Dermis microvascular lymphatic vessel endothelial cell (primary cell): ENCODE data around the gene FPR1. TPM values are rescaled to one million over a fixed set of nuclear protein-coding genes. Genes with fewer than 3 reads are reported as not detected.
A peak's percentile ranks its signal among the peaks of the same experiment; 100 is the strongest.

Experiments
- DNase-seq, 2 donors: peaks; one replicate each; pipeline versions ENCODE4 v3.0.0 to v3.0.0-alpha.2; 2010; ENCODE audit warnings: low read depth in 2 of 2
- total RNA-seq: library from RNA; depleted of rRNA; stranded (reverse); fragments of >200 nt; gene quantifications from 2 replicates; pipeline ENCODE4 v1.2.1, GENCODE V29; 2014

The FPR1 gene
- total RNA-seq, 1 donor from 2014 or later, result not detected

GRCh38 chr19:51737924-51738323 is 13.8 kb downstream of the FPR1 start:
- DNase-seq, result no peak

- no peak for DNase-seq
Observed at GRCh38 chr19:51737389-51737788, 14.3 kb downstream of the FPR1 start.

GRCh38 chr19:51735759-51736449 is 15.8 kb downstream of the FPR1 start:
- no peak for DNase-seq

DNA sequence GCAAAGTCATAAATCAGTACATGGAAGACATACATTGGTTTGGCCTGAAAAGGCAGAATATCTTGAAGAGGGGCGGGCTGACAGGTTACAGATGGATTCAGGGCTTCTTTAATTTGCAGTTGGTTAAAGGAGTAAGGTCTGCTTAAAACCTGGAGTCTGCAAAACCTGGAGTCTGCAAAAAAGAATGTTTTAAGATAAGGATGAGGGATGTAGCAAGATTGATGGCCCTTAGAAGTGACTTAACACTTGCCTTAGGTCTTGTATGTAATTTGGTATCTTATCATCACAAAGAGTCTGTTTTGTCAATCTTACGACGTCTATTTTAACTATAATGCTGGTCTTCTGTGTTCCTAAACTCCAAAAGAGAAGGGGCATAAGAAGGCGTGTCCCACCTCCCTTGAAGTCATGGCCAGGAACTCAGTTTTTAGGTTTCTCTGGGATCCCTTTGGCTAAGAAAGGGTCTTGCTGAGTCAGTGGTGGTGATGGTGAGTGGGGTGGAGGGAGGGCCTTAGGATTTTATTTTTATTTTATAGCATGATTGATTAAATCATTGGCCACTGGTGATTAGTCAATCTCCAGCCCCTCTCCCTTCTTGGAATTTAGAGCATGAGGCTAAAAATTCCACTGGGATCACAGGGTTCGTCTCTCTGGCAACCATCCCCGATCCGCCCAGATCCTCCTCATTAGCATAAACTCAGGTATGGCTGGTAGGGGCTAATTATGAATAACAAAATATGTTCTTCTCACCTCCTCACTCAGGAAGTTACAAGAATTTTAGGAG is 17.7 kb downstream of the FPR1 start:
- DNase-seq, result no peak

DNA sequence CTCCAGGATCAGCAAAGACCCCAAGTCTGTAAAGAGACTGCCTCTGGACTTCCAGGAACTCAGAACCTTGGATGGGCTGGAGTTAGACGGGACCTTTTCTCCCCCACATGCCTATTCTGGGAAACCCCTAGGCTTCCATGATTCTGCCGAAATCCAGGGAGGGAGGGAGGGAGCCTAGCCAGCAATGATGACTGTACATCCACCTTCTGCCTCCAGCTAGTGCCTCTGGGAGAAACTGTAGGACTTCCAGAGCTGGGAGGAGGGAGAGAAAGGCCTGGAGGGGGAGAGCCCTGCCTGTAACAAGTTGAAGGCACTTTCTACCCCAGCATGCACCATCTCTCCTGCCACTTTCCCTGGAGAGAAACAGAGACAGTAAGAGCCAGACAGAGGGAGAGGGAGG is 21.9 kb downstream of the FPR1 start:
- DNase-seq, result no peak

DNA sequence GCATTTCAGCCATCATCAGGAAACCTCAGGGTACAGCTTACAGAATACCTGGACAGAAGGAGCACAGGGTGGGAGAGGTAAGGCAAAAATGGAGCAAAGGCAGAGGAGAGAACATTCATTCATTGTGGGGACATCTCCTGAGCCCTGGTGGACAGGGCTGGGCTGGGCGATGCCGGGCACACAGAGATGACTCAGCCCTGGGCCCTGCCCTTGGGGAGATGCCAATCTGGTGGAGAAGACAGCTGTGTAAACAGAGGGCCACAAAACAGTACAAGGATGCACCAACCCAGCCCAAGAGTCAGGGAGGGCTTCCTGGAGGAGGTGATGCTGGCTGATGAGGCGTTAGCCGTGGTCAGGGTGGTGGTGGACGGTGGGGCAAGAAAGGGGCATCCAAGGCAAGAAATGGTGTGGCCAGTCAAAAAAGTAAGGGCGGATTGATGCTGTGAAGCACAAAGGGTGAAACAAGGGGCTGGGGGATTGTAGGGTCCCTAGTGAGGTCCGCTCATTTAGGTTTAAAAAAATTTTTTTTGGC is 24.3 kb downstream of the FPR1 start:
- peak in 1 of 2 donors; percentile 26 for DNase-seq

DNA sequence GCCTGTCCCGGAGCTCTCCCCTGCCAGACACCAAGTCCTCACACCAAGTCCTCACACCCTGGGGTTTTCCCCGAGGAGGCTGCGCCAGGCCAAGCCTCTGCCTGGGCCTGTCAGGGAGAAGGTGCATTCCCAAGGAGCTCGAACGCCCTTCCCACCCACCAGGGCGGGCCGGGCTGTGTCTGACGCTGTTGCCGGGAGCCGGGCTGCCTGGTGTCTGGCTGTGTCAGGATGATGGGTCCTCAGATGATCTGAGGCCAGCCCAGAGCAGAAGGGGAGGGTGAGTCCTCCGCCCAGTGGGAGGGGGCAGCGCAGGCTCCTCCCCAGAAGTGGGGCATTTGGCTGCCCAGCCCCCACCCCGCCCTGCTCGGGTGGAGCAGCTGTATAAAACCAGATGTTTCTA is 25.6 kb downstream of the FPR1 start:
- no peak for DNase-seq

DNA sequence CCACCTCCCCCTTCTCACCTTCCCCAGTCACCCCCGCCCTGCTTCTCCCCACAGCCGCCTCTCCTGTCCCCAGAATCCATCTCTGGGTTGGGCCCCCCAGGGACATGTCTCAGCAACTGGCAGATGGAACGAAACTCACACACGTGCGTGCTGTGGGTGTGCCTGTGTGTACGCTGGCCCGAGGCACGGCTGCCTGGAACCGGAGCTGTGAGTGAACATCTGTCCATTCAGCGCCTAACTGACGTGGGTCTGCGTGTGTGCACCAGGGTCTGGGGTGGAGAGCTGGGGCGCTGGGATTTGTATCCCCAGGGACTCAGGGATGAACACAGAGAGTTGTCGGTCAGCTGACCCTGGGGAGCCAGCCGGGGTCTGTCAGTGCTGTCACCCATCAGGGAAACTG is 27.1 kb downstream of the FPR1 start:
- no peak for DNase-seq

DNA sequence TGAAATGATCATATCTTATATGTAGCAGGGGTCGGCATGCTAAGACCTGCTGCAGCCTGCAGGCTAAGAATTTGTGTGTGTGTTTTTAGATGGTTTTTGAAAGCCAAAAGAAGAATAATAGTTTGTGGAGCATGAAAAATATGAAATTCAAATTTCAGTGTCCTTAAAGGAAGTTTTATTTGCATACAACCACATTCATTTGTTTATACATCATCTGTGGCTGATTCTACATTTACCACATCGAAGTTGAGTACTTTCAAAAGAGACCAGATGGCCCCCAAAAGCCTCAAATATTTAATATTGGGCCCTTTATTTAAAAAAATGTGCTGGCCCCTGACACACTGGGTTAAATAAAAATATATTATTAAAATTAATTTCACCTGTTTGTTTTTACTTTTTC is 29.2 kb downstream of the FPR1 start:
- no peak for DNase-seq

DNA sequence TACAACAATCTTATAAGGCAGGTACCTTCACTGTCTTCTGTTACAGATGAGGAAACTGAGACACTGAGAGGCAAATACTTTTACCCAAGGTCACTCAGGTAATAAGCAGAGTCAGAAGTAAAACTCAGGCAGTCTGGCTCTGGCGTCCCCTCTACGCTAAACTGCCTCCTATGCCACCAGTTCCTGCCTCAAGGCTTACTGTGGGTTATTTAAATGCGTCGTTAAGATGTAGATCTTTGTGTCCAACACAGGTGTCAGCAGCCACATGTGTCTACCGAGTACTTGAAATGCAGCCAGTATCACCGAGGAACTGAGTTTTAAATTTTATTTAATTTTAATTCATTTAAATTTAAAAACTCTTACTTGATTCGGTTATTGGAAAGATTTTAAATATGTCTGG is 29.8 kb downstream of the FPR1 start:
- DNase-seq, result no peak

- no peak for DNase-seq
Observed at GRCh38 chr19:51719251-51719988, 32.3 kb downstream of the FPR1 start.

GRCh38 chr19:51716925-51717324 is 34.8 kb downstream of the FPR1 start:
- no peak for DNase-seq

DNA sequence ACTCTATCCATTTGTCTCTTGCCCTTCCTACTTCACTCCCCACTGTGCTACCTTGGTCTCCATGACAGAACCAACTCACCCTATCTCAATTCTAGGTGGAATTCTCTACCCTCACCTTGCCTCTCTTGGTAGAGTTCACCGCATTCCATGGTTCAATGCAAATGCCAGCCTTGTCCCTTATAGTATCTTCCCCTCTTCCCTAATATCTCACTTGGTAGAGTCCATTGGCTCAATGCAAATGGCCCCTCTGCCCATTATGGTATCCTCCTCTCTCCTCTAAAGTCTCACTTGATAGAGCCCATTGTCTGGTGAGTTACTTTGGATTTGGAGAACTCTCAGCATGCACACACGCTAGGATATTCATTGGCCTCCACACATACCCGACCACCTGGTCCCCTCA is 35.8 kb downstream of the FPR1 start:
- no peak for DNase-seq

- no peak for DNase-seq
Observed at GRCh38 chr19:51714848-51715247, 36.8 kb downstream of the FPR1 start.

DNA sequence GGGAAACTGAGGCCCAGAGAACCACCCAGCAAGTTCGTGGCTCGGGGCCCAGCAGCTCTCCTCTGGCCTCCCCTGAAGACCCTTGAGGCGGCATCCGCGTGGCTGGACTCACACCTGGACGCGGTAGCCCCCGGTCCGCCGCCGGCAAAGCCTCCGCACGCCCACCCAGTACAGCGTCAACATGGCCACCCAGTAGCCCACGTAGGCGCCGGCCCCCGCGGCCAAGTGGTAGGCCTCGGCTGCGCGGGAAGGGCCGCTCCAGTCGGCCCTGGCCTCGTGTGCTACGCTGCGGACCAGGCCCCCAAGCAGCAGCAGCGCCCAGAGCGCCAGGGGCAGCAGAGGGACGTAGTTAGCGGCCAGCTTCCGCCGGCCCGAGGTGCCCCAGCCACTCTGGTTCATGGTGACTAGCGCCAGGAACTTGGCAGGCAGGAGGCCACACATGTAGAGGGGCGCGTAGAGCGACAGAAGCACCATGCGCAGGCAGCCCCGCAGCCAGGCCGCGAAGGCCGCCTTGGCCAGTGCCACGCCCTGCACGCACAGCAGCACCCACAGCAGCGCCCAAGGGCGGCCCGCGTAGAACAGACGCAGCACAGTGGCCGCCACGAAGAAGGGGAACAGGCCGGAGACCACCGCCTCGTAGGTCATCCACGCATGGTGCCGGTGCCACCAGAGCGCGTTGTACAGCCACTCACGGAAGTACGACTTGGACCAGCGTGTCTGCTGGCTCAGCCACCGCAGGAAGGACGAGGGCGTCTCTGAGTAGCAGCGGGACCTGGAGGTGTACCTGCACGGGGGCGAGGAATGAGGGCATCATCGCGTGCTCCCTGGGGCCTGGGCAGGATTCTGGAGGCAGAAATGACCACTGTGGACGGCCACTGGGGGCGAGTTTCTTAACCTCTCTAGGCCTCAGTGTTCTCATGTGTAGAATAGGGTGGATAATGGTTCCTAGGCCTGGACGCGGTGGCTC is 38.1 kb downstream of the FPR1 start:
- DNase-seq, result no peak

DNA sequence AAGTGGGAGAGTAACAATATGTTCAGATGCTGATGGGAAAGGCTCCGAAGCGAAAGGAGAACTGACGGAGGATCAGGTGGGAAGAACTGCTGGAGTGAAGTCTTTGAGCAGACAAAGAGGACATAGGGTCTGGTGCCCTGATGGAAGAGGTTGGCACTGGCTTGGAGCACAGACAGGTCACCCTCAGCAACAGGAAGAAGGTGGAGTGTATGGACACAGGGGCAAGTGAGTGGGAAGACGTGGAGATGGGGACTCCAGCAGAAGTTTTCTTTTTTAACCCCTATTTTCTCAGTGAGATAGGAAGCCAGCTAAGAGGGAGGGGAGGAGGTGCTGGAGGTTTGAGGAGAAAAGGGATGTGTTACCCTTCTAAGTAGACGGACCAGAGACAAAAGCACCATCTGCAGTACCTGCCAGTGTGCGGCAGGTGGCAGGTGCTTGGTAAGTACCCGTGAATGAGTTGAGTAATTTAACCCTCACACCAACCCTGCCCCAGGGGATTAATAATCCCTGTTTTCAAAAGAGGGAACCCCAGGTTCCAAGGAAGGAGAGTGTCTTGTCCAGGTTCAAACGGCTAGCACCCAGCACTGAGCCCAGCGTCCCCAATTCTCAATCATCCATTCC is 39.1 kb downstream of the FPR1 start:
- DNase-seq, result peak; percentile 15 to 49

DNA sequence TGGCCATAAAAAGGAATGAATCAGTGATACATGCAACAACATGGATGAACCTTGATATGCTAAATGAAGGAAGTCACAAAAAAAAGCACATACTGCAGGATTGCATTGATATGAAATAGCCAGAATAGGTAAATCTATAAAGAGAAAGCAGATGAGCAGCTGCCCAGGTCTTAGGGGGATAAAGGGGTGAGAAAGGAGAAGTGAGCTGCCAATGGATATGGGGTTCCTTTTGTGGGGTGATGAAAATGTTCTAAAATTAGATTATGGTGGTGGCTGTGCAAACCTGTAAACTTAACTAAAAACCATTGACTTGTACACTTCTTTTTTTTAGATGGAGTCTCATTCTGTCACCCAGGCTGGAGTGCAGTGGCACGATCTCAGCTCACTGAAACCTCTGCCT is 40.0 kb downstream of the FPR1 start:
- DNase-seq, result no peak

GRCh38 chr19:51710163-51710562 is 41.5 kb downstream of the FPR1 start:
- no peak for DNase-seq

- no peak for DNase-seq
Observed at GRCh38 chr19:51709575-51709974, 42.1 kb downstream of the FPR1 start.

DNA sequence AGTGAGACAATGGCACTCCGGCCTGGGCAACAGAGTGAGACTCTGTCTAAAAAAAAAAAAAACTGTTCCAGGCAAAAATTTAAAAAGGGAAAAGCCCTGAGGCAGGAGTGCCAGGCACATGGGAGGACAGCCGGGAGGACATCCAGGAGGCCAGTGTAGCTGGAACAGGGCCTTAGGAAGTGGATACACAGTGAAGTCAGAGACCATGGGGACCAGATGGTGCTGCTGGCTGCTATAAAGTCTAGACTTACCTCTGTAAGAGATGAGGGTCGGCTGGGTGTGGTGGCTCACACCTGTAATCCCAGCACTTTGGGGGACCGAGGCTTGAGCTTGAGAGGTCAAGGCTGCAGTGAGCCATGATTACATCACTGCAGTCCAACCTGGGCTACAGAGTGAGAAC is 42.9 kb downstream of the FPR1 start:
- no peak for DNase-seq

- DNase-seq, result no peak
Observed at GRCh38 chr19:51706885-51707284, 44.8 kb downstream of the FPR1 start.
